Ramos (cell line): ENCODE results near the gene CHTF18.

ENCODE experiments used
- in situ Hi-C: fragments of 300-500 bp; cut with MboI; formaldehyde crosslinking; loops from one replicate; pipeline ENCODE4 v1.14.3; 2022; ENCODE audit warnings: low sequenced_read_pairs; ENCODE audit not compliant: unreplicated experiment

CHTF18 gene

DNA sequence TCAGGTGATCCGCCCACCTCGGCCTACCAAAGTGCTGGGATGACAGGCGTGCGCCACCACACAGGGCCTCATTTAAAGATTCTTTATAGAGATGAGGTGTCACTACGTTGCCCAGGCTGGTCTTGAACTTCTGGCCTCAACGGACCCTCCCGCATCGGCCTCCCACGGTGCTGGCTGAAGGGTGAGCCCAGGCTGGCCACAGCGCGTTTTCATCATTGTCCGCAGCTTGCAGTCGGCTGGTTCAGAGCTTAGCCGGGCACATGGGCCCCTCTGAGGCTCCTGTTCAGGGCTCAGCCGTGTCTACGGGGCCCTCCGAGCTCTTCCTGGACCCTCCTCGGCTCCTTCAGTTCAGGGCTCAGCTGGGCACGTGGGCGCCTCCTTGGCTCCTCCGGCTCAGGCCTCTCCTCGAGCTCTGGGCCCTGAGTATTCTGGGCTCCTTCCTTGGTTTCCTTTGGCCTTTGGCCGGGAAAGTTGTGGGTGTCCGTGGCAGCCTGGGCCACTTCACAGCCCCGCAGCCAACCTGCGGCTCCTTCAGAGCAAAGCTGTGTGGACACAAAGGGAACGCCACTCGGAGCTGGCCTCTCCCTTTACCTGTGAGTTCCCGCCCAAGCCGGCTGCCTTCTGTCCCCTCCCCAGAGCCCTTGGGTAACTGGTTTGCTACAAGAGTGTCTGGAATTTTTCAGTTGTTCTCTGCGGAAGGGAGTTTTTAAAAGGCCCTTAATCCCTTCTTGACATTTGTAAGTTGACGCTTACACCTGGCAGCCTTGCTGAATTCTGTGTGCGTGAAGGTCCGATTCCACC, 29.1 kb upstream of the CHTF18 start:
- in situ Hi-C loops = no loop called here

DNA sequence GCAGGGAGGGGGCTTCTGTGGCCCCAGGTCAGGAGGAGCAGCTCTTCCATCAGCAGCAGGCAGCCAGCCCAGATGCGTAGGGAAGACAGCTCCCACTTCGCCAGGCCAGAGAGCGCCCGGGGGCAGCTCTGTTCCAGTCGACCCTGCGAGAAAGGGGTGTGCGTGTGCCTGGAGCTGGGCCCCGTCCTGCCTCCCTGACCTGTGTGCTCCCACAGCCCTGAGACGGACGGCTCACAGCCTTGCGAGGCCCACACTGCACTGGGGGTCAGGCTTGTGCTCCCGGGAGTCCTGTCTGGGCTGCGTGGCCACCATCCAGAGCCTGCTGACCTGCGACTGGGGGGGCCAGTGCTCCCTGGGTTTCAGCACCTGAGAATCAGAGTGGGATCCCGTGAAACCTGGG, 28.4 kb upstream of the CHTF18 start:
- in situ Hi-C loops = no loop called here

DNA sequence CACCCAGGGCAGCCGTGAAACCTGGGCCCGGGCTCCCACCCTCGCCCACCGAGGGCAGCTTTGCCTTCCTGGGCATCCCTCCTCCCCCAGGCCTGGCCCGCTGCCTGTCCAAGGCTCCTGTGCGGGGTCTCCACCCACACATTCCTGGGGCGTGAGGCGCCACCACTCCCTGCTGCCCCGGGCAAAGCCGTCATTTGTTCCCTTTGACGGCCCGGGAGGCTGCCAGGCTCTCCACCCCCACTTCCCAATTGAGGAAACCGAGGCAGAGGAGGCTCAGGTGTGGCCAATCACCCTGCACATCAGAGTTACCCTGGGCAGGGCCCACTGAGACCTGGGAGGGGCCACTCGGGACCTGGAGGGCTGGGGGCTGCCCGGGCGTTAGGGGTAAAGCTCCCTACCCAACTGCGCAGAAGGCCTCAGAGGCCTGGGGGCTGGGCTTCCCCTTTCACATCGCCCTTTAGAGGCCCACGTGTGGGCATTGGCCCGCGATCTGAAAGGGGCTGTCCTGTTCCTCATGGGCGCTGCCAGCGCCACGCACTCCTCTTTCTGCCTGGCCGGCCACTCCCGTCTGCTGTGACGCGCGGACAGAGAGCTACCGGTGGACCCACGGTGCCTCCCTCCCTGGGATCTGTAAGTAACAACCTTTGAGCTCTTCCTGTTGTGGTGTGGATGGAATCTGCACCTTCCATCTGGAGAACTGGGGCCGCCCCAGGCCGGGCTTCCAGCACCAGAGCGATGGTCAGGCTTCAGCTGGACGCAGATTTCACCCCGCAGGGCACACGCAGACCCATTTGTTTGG, 27.7 kb upstream of the CHTF18 start, which contains the start of gene MSLN:
Gene MSLN, plus strand, starts transcription at position 190 of the 799 bp plus-strand sequence. CDS start 1,947 bp downstream, outside the sequence.
- in situ Hi-C loops = no loop called here

DNA sequence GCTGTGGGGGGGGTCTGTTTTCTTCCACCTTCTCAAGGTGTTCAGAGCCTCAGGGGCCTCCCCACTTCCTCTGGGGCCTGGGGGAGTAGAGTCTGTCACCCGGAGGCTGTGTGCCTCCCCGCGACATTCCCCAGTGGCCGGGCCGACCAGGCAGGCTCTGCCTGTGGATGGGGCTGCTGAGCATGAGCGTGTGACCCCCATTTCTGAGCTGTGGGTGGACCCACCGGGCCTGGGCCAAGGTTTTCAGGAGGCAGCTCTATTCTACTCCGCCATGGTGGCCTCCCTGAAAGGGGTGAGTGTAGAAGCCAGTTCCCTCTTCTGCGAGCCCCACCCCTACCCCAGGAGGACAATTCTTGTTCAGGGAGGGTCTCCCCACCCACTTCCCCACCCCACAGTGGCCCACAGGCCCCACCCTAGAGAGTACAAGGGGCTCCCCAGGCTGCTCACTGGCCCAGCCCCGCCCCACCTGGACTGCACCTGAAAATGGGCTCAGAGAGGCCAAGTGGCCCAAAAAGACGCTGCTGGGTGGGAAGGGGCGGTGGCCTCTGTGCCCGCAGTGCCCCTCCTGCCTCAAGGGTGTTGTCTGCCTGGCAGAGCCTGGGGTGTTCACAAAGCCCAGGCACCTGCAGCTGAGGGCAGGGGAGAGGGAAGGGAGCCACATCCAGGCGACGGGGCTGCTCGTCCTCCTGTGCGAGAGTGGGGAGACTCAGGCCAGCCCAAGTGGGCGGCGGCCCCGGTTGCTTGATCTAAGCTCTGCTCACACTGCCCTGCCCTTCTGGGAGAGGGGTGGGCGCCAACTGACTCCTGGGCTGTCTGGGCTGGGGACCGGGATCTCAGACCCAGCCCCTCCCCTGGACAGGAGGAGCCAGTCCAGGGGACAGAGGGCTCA, 26.6 kb upstream of the CHTF18 start:
- in situ Hi-C loops = no loop called here

DNA sequence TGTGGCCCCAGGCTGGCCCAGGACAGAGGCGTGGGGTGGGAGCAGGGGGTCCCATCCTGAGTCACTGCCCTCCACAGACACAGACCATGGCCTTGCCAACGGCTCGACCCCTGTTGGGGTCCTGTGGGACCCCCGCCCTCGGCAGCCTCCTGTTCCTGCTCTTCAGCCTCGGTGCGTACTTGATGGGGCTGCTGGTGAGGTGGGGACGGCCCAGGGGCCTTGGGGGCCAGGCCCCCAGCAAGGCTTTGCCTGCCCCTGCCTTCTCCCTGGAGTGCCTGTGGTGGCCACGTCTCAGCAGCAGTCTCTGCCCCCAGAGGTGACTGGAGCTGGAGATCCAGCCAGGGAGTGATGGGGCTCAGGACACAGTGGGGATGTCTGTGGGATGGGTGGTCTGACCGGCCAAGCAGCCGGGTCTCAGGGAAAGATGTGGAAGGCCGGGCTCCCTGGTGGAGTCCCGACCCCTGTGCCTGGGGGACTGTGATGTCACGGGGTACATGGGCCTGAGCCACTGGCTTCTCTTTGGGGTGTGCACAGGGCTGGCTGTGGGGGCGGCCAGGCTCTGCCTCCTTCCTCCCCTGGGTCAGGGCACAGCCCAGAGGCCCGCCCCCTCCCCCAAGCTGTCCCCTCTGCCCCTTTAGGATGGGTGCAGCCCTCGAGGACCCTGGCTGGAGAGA, 25.7 kb upstream of the CHTF18 start:
- in situ Hi-C loops = no loop called here

GRCh38 chr16:763369-764183, 24.8 kb upstream of the CHTF18 start:
- in situ Hi-C loops = no loop called here

DNA sequence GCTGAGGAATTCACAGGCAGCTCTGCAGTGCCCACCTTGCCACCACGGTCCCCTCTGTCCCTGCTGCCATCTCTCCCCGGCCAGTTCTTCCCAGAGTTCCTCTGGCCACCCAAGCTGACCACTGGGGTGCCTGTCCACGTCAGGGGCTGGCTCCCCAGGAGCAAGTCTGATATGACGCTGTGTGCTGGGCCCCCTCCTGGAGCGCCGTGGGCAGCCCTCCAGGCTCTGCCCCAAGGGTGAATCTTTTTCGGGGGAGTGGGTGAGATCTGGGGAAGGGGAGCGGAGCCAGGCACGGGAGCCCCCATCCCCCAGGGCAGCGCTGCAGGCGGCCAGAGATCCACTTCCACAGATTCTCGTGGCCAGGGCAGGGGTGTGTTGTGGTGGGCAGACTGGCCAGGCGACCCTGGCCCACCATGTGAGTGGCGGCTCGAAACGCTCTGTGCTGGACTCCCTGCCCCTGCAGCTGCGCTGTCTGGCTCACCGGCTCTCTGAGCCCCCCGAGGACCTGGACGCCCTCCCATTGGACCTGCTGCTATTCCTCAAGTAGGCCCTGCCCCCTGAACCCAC, 24.2 kb upstream of the CHTF18 start:
- in situ Hi-C loops = no loop called here

DNA sequence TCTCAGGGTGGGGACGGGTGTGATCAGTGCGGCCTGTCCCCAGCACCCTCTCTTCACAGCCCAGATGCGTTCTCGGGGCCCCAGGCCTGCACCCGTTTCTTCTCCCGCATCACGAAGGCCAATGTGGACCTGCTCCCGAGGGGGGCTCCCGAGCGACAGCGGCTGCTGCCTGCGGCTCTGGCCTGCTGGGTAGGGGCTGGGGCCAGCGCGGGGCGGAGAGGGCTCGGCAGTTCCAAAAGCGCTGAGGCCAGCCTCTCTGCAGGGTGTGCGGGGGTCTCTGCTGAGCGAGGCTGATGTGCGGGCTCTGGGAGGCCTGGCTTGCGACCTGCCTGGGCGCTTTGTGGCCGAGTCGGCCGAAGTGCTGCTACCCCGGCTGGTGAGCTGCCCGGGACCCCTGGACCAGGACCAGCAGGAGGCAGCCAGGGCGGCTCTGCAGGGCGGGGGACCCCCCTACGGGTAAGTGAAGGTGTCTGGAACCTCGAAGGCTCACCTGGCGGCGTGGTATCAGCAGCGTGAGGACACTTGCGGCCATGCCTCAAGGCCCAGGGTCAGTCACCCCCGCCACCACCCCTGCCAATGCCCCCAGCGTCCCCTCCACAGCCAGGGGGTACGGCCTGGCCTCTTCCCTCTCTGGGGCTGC, 23.5 kb upstream of the CHTF18 start:
- in situ Hi-C loops = no loop called here

GRCh38 chr16:765488-765865, 22.9 kb upstream of the CHTF18 start:
- in situ Hi-C loops = no loop called here

- in situ Hi-C loops = no loop called here
Observed at GRCh38 chr16:766008-766819, 22.2 kb upstream of the CHTF18 start.

GRCh38 chr16:766820-767640, 21.4 kb upstream of the CHTF18 start:
- in situ Hi-C loops = no loop called here

DNA sequence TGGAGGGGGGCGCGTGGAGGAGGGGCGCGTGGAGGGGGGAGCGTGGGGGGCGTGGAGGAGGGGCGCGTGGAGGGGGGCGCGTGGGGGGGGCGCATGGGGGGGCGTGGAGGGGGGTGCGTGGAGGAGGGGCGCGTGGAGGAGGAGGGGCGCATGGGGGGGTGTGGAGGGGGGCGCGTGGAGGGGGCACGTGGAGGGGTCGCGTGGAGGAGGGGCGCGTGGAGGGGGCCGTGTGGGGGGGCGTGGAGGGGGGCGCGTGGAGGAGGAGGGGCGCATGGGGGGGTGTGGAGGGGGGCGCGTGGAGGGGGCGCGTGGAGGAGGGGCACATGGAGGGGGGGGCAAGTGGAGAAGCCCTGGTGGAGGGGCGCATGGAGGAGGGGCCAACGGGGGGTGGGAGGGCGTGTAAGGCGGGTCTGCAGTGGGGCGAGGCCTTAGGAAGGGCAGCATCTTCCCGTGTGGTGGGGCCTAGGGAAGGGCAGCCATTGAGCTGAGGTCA, 20.6 kb upstream of the CHTF18 start:
- in situ Hi-C loops = no loop called here

DNA sequence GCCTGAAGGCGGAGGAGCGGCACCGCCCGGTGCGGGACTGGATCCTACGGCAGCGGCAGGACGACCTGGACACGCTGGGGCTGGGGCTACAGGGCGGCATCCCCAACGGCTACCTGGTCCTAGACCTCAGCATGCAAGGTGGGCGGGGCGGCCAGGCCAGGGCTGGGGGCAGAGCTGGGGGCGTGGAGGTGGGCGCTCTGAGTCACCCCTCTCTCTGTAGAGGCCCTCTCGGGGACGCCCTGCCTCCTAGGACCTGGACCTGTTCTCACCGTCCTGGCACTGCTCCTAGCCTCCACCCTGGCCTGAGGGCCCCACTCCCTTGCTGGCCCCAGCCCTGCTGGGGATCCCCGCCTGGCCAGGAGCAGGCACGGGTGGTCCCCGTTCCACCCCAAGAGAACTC, 20.0 kb upstream of the CHTF18 start:
- in situ Hi-C loops = no loop called here

DNA sequence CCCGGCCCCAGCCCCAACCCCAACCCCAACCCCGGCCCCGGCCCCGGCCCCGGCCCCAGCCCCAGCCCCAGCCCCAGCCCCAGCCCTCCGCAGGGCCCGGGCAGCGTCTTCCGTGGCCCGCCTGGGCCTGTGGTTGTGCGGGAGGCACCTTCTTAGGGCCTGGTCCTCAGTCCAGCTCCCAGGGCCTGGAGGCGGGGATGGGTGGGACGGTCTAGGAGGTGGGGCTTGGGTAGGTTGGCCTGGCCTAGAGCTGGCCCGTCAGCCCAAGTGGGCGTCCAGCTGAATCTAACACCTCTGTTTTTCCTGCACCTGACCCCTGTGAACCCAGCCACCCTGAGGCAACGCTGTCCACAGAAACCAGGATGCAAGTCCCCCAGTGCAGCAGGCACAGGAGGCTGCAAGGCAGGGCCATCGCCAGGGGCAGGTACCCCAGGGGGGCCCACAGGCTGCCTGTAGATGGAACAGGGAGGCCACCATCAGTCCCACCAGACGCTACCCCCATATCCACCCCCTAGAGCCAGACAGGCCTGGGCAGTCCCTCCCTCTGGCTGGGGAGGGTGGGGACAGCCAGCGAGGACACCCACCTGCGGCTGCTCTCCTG, 19.1 kb upstream of the CHTF18 start:
- in situ Hi-C loops = no loop called here

DNA sequence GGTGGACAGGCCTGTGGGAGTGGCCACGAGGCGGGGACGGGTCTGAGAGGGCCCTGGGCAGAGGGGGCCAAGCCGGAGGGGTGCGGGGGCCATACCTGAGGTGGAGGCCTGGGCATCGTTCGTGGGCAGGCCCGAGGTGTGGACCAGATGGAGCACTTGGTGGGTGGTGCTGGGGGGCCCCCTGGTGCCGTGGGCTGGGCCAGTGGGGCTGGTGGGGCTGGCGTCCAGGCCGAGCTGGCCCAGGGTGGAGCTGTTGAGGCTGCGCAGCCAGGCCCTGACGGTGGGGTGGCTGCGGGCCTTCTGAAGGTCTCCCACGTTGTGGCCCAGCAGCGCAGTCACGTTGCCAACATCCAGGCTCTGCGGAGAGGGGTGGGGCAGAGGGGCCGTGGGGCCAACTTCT, 18.5 kb upstream of the CHTF18 start:
- in situ Hi-C loops = no loop called here

DNA sequence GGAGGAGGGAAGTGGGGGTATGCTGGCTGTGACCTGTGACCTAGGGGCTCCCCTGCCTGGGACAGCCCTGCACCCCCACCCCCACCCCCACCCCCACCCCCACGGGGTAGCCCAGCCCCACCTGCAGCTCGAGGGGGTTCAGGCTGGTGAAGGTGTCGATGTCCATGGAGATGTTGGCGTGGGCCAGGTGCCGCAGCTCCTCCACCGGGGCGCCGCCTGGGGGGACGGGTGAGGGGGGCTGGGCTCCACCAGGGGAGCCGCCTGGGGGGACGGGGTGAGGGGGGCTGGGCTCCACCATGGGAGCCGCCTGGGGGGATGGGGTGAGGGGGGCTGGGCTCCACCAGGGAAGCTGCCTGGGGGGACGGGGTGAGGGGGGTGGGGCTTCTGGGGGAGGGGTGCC, 18.0 kb upstream of the CHTF18 start:
- in situ Hi-C loops = no loop called here
